Left hindlimb (tissue), 1 donor: Measurements from ENCODE around the gene TRIL.
A peak's percentile ranks its signal among the peaks of the same experiment; 100 is the strongest.

Experiments
- DNase-seq: peaks from one replicate; pipeline ENCODE4 v3.0.0-alpha.2; 2018

The TRIL gene

GRCh38 chr7:28980451-28981160 is 22.5 kb upstream of the TRIL start:
- DNase-seq: no peak

- DNase-seq: peak; percentile 39
These were observed 21.6 kb upstream of the TRIL start for GRCh38 chr7:28979776-28980175.

- DNase-seq: no peak
These were observed 19.8 kb upstream of the TRIL start for GRCh38 chr7:28977881-28978280.

GRCh38 chr7:28976022-28976421 is 17.9 kb upstream of the TRIL start:
- no peak for DNase-seq

GRCh38 chr7:28973591-28973990 is 15.5 kb upstream of the TRIL start:
- DNase-seq: no peak

GRCh38 chr7:28964056-28964455 is 5.9 kb upstream of the TRIL start:
- DNase-seq: no peak

- DNase-seq: no peak
These were observed 3.8 kb upstream of the TRIL start for GRCh38 chr7:28961972-28962371.

- no peak for DNase-seq
These were observed 2.1 kb upstream of the TRIL start for GRCh38 chr7:28960071-28960840.

- DNase-seq: no peak
These were observed 834 bp upstream of the TRIL start for GRCh38 chr7:28958980-28959347.

GRCh38 chr7:28957751-28958234 is 337 bp downstream of the TRIL start:
- no peak for DNase-seq

GRCh38 chr7:28957064-28957750 is 923 bp downstream of the TRIL start:
- DNase-seq: peak; percentile 61

- DNase-seq: peak; percentile 77
These were observed 1.5 kb downstream of the TRIL start for GRCh38 chr7:28956608-28957063.

- peak; percentile 81 for DNase-seq
These were observed 2.2 kb downstream of the TRIL start for GRCh38 chr7:28955718-28956607.

GRCh38 chr7:28955356-28955717 is 2.8 kb downstream of the TRIL start:
- DNase-seq: no peak

- no peak for DNase-seq
These were observed 3.2 kb downstream of the TRIL start for GRCh38 chr7:28954946-28955345.

- no peak for DNase-seq
These were observed 3.7 kb downstream of the TRIL start for GRCh38 chr7:28954471-28954870.

- DNase-seq: peak; percentile 56
These were observed 4.5 kb downstream of the TRIL start for GRCh38 chr7:28953633-28954032.

GRCh38 chr7:28942168-28942567 is 16.0 kb downstream of the TRIL start:
- DNase-seq: no peak

GRCh38 chr7:28941633-28942032 is 16.5 kb downstream of the TRIL start:
- DNase-seq: no peak

- no peak for DNase-seq
These were observed 17.3 kb downstream of the TRIL start for GRCh38 chr7:28940741-28941384.

- DNase-seq: no peak
These were observed 18.1 kb downstream of the TRIL start for GRCh38 chr7:28939844-28940544.
